ENCODE results near the gene HLA-DMB. TPM values are rescaled to one million over a fixed set of nuclear protein-coding genes. Genes with fewer than 3 reads are reported as not detected.

Gene HLA-DMB
- total RNA-seq, 4 donors from 2014 or later = 3.4 to 24.8 (median 9.2) TPM

GRCh38 chr6:32968867-32969684 is 28.2 kb upstream of the HLA-DMB start:
- H3K27me3 ChIP-seq = no peaks in the 10 kb centered on the region
- H3K4me1 ChIP-seq = peaks cover 4 to 35% (median 15%) of the 10 kb centered on the region in 3 donors
- peak overlapping the region; percentile 93 to 100 (median 100) for H3K27ac ChIP-seq
- DNase-seq = no peak
- TF ChIP-seq POLR2A (IDR thresholded peaks at IDR 0.05) (peak in 1 of 4 donors; percentile 58), CTCF (IDR thresholded peaks at IDR 0.05) (no peak)
- intact Hi-C loops (cut with DNase I) = no loop called here
- H3K4me3 ChIP-seq = peak overlapping the region; percentile 71 to 92 (median 89)
- peaks cover 10 to 12% (median 10%) of the 10 kb centered on the region in 3 donors for H3K36me3 ChIP-seq
- 0% methylated on average over 9 to 15 of the region's 40 CpGs for WGBS, 2 donors
- H3K9me3 ChIP-seq = no peaks in the 10 kb centered on the region

- H3K9me3 ChIP-seq = no peaks in the 10 kb centered on the region
- H3K4me1 ChIP-seq = peaks cover 4 to 41% (median 15%) of the 10 kb centered on the region in 3 donors
- peak within 1 kb of the TSS; percentile 93 to 100 (median 100) for H3K27ac ChIP-seq
- TF ChIP-seq CTCF (IDR thresholded peaks at IDR 0.05) (peak in 2 of 6 experiments; percentile 6 to 23), POLR2A (IDR thresholded peaks at IDR 0.05) (peak in 3 of 4 donors; percentile 86 to 98 (median 91))
- H3K36me3 ChIP-seq = peaks cover 10% of the 10 kb centered on the region in 3 donors
- no peaks in the 10 kb centered on the region for H3K27me3 ChIP-seq
- DNase-seq = peak; percentile 70
- intact Hi-C loops (cut with DNase I) = no loop called here
- 1% methylated on average over 12 of the region's 62 CpGs for WGBS, 2 donors
- H3K4me3 ChIP-seq = peak within 1 kb of the TSS; percentile 71 to 92 (median 89)
Observed at GRCh38 chr6:32968093-32968866, 27.5 kb upstream of the HLA-DMB start, which contains the start of gene BRD2. Gene BRD2, plus strand, starts transcription at chr6:32968594. Its CDS starts 4,305 bp downstream, at chr6:32972899.

GRCh38 chr6:32967151-32968091 is 26.6 kb upstream of the HLA-DMB start:
- Histone ChIP-seq H3K4me3 (peak overlapping the region; percentile 71 to 92 (median 89)), H3K9me3 (no peaks in the 10 kb centered on the region), H3K36me3 (peaks cover 1 to 3% (median 3%) of the 10 kb centered on the region in 3 donors), H3K27ac (peak overlapping the region; percentile 93 to 100 (median 100)), H3K4me1 (peaks cover 4 to 45% (median 15%) of the 10 kb centered on the region in 3 donors), H3K27me3 (no peaks in the 10 kb centered on the region)
- DNase-seq = no peak
- intact Hi-C loops (cut with DNase I) = no loop called here
- WGBS, 2 donors = 3 to 5% methylated on average over 16 of the region's 16 CpGs
- TF ChIP-seq CTCF (IDR thresholded peaks at IDR 0.05) (peak in 5 of 6 experiments; percentile 17 to 48 (median 48)), POLR2A (IDR thresholded peaks at IDR 0.05) (no peak)

- H3K9me3 ChIP-seq = no peaks in the 10 kb centered on the region
- H3K4me1 ChIP-seq = peaks cover 4 to 45% (median 15%) of the 10 kb centered on the region in 3 donors
- no peaks in the 10 kb centered on the region for H3K36me3 ChIP-seq
- TF ChIP-seq POLR2A (IDR thresholded peaks at IDR 0.05) (no peak), CTCF (IDR thresholded peaks at IDR 0.05) (no peak)
- H3K4me3 ChIP-seq = no peak overlapping the region
- no peaks in the 10 kb centered on the region for H3K27me3 ChIP-seq
- DNase-seq = no peak
- no peak overlapping the region for H3K27ac ChIP-seq
- intact Hi-C loops (cut with DNase I) = no loop called here
- WGBS, 2 donors = 84 to 85% methylated on average over 4 to 5 of the region's 5 CpGs
Observed at GRCh38 chr6:32964776-32965175, 23.9 kb upstream of the HLA-DMB start.
